T-helper 2 cell treated with Interferon-gamma antibody and Interleukin-4, amounts not matched to agents 5 μg/mL and 100 μg/mL, for 36 hours (primary cell): ENCODE measurements around the gene CDKN2AIP.

Experiments
- DNase-seq: peaks from one replicate; pipeline ENCODE4 v3.0.0; 2021; ENCODE audit warnings: low spot score
- H3K27ac Mint-ChIP-seq: one replicate; pipeline ENCODE4 v1.8.0; 2021; ENCODE audit warnings: mild to moderate bottlenecking, mixed read lengths
- H3K27me3 Mint-ChIP-seq: one replicate; pipeline ENCODE4 v1.8.0; 2021; ENCODE audit warnings: low read depth, mixed read lengths
- H3K36me3 Mint-ChIP-seq: one replicate; pipeline ENCODE4 v1.8.0; 2021; ENCODE audit warnings: low read depth, mixed read lengths
- H3K4me1 Mint-ChIP-seq: one replicate; pipeline ENCODE4 v1.8.0; 2021; ENCODE audit warnings: low read depth, mixed read lengths
- H3K4me3 Mint-ChIP-seq: one replicate; pipeline ENCODE4 v1.8.0; 2022; ENCODE audit warnings: mild to moderate bottlenecking, moderate library complexity, mixed read lengths
- H3K9me3 Mint-ChIP-seq: one replicate; pipeline ENCODE4 v1.8.0; 2021; ENCODE audit warnings: mixed read lengths

The CDKN2AIP gene

DNA sequence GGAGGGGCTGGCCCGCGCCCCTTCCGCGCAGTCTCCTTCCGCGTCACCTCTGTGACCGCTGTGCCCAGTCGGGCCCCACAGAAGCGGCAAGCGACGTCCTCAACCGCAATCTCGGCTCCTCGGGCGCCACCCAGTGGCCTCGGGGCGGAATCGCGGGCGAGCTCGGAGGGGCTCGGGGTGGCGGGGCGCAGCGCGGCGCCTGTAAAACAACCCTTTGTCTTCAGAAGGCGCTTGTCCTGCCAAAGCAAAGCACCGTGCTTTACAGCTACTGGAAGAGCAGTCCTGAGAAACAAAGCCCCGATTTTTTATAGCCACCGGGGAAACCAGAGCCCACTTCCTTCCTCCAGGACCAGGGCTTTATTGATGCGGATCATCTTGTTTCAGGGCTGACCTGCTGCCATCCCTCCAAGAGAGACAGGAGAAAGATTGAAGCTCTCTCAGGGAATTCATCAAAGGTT is 37.3 kb upstream of the CDKN2AIP start:
- peak; percentile 85 for DNase-seq
- peaks cover 8% of the 10 kb centered on the region for H3K4me1 Mint-ChIP-seq
- peak overlapping the region; percentile 71 for H3K4me3 Mint-ChIP-seq
- H3K27ac Mint-ChIP-seq: peak overlapping the region; percentile 87
- peaks cover 6% of the 10 kb centered on the region for H3K27me3 Mint-ChIP-seq
- no peaks in the 10 kb centered on the region for H3K9me3 Mint-ChIP-seq
- H3K36me3 Mint-ChIP-seq: no peaks in the 10 kb centered on the region

DNA sequence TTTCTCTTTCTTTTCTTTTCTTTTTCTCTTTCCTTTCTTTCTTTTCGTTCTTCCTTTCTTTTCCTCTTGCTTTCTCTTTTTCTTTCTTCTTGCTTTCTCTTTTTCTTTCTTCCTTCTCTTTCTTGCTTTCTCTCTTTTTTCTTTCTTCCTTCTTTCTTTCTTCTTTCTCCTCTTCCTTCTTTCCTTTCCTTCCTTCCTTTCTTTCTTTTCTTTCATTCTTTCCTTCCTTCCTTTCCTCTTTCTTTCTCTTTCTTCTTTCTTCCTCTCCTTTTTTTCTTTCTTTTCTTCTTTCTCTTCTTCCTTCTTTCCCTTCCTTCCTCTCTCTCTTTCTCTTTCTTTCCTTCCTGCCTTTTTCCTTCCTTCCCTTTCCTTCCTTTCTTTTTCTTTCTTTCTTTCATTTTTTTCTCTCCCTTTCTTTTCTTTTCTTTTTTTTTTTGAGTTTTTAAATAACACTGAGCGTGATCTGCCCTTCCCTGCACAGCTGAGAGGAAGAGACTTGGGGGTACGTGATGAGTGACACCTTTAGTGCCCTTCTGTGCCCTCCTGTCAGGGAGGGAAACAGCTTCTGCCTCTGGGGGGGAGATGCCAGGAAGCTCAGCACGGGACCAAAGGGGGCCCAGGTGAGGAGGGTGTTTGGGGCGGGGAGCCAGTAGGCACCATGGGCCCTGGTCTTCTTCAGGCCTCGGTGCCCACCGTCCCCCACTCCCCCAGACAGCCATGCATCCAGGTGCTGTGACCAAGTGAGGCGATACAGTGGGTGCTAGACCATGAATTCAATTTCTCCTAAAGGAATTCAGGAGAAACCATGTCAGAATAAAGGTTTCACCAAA is 36.6 kb upstream of the CDKN2AIP start:
- H3K27ac Mint-ChIP-seq: peak overlapping the region; percentile 87
- DNase-seq: no peak
- H3K4me3 Mint-ChIP-seq: peak overlapping the region; percentile 71
- H3K4me1 Mint-ChIP-seq: peaks cover 9% of the 10 kb centered on the region
- no peaks in the 10 kb centered on the region for H3K36me3 Mint-ChIP-seq
- H3K9me3 Mint-ChIP-seq: no peaks in the 10 kb centered on the region
- peaks cover under 1% of the 10 kb centered on the region for H3K27me3 Mint-ChIP-seq

DNA sequence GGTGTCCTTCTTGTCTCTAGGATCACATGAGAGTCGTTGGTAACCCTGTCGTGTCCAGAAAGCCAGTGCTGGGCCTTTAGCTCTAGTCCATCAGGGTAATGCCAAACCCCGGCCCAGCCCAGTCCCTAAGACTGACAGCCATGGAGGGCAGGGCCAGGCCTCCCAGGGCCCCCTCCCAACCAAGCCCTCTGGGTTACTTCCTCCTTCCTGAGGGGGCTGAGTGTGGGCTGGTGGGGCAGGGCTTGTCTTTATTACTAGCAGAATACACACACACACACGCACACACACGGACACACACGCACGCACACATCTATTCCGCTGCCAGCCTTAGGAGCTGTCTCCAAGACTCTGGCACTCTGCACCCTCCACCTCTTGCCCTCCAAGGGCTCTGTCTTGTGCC is 35.6 kb upstream of the CDKN2AIP start:
- H3K4me3 Mint-ChIP-seq: no peak overlapping the region
- H3K9me3 Mint-ChIP-seq: no peaks in the 10 kb centered on the region
- H3K27me3 Mint-ChIP-seq: no peaks in the 10 kb centered on the region
- H3K27ac Mint-ChIP-seq: no peak overlapping the region
- peaks cover 9% of the 10 kb centered on the region for H3K4me1 Mint-ChIP-seq
- H3K36me3 Mint-ChIP-seq: no peaks in the 10 kb centered on the region
- no peak for DNase-seq

DNA sequence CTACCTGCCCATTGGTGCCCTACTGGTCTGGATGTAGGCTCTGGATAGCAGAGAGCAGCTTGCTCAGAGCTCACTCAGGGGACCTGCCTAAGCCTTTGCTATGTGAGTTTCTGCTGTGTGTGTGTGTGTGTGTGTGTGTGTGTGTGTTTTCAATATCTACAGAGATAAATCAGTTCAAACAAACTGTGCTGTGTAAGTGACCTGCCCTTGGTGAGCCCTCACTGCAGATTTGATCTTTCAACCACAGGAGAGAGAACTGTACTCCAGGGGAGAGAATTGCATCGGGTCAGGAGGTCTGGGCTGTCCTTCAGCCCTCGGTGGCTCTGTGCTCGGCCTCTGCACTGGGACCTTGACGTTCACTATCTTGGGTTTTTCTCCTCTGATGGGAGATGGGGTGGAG is 35.0 kb upstream of the CDKN2AIP start:
- Mint-ChIP-seq H3K36me3 (no peaks in the 10 kb centered on the region), H3K9me3 (no peaks in the 10 kb centered on the region)

DNA sequence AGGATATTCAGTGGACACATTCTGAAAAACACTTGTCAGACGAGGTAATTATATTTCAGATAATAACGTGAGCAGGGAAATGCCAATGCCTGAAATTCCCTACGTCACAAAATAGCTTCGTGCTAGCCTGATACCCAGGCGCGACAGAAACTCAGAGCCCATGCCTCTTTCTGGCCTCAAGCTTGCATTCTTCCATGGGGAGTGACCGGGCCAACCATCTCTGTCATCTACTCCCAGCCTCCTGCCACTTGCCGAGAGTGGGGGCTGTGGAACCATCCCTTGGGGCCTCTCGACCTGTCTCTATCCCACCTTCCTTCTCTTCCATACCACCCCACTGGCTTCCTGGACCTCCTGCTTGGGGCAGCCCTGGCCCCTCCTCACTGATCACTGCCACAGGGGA is 34.5 kb upstream of the CDKN2AIP start:
- no peak overlapping the region for H3K4me3 Mint-ChIP-seq
- H3K27ac Mint-ChIP-seq: no peak overlapping the region
- no peak for DNase-seq
- H3K9me3 Mint-ChIP-seq: no peaks in the 10 kb centered on the region
- H3K36me3 Mint-ChIP-seq: no peaks in the 10 kb centered on the region
- peaks cover 9% of the 10 kb centered on the region for H3K4me1 Mint-ChIP-seq
- peaks cover under 1% of the 10 kb centered on the region for H3K27me3 Mint-ChIP-seq

More for the DNA sequence above, 35.0 kb upstream of the CDKN2AIP start:
- Mint-ChIP-seq H3K27me3 (no peaks in the 10 kb centered on the region), H3K27ac (no peak overlapping the region), H3K4me1 (peaks cover 9% of the 10 kb centered on the region), H3K4me3 (no peak overlapping the region)
- DNase-seq: no peak

DNA sequence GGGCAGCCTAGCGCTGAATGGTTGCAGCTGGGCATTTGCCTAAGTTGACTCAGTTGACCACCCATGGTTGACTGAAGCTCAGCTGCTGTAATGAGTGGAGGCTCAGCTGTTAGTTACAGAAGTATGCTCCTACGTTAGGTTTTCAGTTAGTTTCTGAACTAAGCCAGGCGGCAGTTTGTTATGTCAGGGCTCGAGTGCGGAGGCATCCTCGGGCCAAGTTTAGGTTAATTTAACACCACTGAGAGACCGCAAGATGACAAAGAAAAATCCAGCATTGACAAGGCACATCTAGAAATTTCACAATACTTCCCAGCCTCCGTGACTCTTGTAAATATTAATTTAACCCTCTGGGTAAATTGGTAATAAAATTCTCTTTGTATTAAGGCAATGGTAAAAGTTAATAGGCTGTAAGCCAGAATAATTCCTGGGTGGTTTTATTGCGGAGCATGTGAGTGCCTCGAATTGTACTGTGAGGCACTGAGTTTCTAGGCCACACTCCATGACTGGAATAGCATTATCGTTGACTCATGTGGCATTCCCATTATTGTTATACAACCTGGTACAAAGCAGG is 33.1 kb upstream of the CDKN2AIP start:
- Mint-ChIP-seq H3K27me3 (peaks cover 7% of the 10 kb centered on the region), H3K9me3 (no peaks in the 10 kb centered on the region), H3K27ac (no peak overlapping the region), H3K36me3 (no peaks in the 10 kb centered on the region), H3K4me1 (peaks cover 7% of the 10 kb centered on the region), H3K4me3 (no peak overlapping the region)
- no peak for DNase-seq

DNA sequence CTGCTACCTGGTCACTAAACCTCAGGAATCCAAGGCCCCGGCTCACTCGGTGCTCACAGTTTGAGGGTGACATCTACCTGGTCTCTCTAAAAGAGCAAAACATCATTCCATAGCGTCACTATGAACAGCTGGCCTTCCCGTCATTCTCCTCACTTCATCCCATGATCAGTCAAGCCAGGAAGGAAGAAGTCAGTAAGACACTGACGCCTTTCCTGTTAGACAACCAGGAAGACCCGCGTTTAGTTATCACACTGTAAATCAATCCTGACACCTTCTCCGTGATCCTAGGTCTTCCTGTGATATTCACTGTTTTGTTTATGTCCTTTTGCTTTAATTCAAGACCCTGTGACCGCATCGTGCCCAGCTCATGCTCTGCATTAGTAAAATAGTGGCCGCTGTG is 31.6 kb upstream of the CDKN2AIP start:
- H3K9me3 Mint-ChIP-seq: no peaks in the 10 kb centered on the region
- no peak for DNase-seq
- peaks cover 3% of the 10 kb centered on the region for H3K4me1 Mint-ChIP-seq
- H3K36me3 Mint-ChIP-seq: no peaks in the 10 kb centered on the region
- H3K27me3 Mint-ChIP-seq: peaks cover 7% of the 10 kb centered on the region
- no peak overlapping the region for H3K4me3 Mint-ChIP-seq
- H3K27ac Mint-ChIP-seq: no peak overlapping the region

DNA sequence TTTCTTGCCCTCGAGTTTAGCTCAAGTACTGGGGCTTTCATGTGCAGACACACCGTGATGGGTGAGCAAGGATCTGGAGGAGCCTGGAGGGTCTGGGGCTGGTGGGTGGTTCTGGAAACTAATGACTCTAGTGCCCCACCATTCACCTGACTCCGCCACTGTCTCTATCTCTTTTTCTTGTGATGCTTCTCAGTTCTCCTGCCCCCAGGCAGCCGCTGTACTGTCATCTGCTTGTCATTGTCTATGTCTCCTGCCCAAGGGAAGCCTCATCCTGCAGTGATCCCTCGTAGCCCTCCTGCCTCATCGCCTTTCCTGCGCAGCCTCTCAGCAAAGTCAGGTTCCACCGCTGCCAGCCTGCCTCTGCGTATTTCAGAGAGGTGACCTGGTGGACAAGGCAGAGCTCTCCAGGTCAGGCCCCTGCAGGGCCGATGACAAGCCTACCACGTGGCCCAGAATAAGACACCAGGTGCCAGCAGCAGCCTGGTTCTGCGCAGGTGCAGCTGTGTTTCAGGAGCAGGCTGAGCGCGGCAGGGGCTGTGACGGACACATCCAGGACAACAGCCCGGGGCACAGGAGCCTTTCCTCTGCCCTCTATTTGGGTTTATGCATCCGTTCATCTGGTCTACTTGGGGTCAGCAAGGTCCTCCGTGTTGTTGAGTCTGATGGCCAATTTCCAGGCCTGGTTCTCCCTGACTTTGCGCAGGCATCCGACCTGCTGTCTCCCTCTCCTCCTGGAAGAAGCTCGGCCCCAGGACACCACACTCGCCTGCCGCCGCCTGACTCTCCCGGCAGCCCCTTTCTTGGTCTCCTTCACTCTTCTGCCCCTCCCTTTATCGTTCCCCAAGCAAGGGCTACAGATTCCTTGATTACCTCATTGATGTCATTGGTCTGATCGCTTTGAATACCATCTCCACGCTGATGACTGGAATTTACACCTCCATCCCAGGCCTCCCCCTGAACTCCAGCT is 30.9 kb upstream of the CDKN2AIP start:
- H3K36me3 Mint-ChIP-seq: no peaks in the 10 kb centered on the region
- no peak overlapping the region for H3K4me3 Mint-ChIP-seq
- no peak for DNase-seq
- H3K4me1 Mint-ChIP-seq: peaks cover 1% of the 10 kb centered on the region
- no peaks in the 10 kb centered on the region for H3K9me3 Mint-ChIP-seq
- H3K27ac Mint-ChIP-seq: no peak overlapping the region
- peaks cover 7% of the 10 kb centered on the region for H3K27me3 Mint-ChIP-seq

DNA sequence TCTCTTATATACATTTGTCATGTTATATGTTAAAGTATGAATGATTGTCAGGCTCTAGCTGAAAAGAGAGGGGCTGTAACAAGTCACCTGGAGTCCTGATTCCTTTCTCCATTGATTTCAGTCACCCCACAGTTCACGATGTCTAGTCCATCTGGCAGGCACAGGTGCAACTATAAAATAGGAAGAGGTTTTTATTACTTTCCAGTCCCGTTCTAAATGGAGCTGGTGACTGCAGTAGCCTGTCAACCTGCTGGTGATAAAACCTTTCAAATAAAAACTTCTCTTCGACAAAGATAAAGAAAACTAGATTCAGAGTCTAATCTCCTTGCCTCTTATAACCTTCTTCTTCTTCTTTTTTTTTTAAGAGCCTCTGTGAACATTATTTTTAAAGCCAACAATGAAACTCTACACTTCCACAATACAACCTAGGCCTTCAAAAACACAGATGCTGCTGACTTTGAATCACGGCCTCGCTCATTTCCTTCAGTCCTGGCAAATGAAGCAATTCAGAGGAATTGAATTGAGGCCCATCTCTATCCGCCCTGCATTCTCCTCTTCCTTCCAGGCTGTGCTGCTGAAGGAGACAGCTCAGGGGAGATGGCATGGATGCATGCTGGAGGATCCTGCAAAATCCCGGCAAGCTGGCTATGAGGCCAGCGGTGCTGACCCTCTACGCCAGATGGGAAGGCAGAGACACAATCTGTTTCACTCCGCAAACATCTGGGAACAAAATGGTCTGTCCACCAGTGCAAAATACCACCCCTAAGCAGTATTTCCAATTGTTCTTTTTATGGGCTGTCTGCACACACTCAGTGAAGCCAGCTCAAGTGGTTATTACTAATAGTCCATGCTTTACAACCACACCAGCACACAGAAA is 27.3 kb upstream of the CDKN2AIP start:
- no peak for DNase-seq
- H3K4me3 Mint-ChIP-seq: no peak overlapping the region
- peaks cover 1% of the 10 kb centered on the region for H3K4me1 Mint-ChIP-seq
- peaks cover 7% of the 10 kb centered on the region for H3K27me3 Mint-ChIP-seq
- H3K36me3 Mint-ChIP-seq: no peaks in the 10 kb centered on the region
- no peak overlapping the region for H3K27ac Mint-ChIP-seq
- no peaks in the 10 kb centered on the region for H3K9me3 Mint-ChIP-seq

DNA sequence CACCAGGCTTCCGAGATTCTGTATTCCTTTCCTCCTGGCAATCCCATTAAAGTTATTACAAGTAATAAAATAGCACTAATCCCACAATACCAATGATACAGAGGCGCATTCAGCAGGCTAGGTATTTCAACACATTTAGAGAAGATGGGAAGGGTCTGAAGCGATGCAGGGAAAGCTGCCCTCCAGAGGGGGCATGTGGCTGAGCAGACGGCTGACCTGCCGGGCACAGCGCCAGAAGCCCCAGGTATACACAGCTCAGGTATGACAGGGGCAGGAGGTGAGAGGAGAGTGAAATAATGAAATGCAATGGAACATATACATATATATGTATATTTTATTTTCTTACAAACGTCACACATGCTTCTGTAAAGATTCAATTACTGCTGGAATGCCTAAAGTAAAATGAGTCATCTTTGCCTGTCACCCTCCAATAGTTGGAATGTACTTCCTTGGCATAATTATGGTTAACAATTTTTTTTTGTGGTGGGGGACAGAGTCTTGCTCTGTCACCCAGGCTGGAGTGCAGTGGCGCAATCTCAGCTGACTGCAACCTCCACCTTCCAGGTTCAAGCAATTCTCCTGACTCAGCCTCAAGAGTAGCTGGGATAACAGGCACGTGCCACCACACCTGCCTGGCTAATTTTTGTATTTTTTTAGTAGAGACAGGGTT is 21.3 kb upstream of the CDKN2AIP start:
- no peak overlapping the region for H3K27ac Mint-ChIP-seq
- no peak overlapping the region for H3K4me3 Mint-ChIP-seq

DNA sequence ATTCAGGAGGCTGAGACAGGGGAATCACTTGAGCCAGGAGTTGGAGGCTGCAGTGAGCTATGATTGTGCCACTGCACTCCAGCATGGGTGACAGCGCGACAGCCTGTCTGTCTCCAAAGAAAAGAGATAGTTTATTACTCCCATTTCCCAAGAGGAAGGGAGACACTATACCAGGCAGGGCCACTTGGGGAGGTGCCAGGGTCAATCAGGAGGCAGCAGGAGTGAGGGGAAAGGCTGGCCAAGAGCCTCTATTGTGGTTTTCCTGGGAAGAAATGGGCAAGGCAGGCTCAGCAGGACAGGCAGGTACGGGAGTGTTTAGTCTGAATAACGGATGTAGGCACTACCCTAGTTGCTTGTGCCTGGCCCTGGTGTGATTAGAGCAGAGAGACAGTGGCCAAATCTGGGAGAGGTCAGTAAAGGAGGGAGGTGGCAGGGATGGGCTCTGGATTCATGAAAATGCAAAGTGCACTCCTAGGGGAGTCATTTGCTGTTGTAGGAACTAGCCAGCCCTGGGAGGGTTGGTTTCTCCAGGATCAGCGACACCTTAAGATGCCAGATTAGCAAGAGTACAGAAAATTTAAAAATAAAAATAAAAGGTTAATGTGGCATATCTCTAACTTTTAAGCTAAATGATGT is 20.2 kb upstream of the CDKN2AIP start:
- Mint-ChIP-seq H3K4me1 (peaks cover 10% of the 10 kb centered on the region), H3K27ac (no peak overlapping the region), H3K9me3 (no peaks in the 10 kb centered on the region), H3K36me3 (no peaks in the 10 kb centered on the region), H3K4me3 (no peak overlapping the region), H3K27me3 (peaks cover 4% of the 10 kb centered on the region)
- no peak for DNase-seq

More for the DNA sequence above, 21.3 kb upstream of the CDKN2AIP start:
- peaks cover 10% of the 10 kb centered on the region for H3K4me1 Mint-ChIP-seq
- no peaks in the 10 kb centered on the region for H3K9me3 Mint-ChIP-seq
- no peak for DNase-seq
- no peaks in the 10 kb centered on the region for H3K36me3 Mint-ChIP-seq
- H3K27me3 Mint-ChIP-seq: peaks cover 4% of the 10 kb centered on the region

DNA sequence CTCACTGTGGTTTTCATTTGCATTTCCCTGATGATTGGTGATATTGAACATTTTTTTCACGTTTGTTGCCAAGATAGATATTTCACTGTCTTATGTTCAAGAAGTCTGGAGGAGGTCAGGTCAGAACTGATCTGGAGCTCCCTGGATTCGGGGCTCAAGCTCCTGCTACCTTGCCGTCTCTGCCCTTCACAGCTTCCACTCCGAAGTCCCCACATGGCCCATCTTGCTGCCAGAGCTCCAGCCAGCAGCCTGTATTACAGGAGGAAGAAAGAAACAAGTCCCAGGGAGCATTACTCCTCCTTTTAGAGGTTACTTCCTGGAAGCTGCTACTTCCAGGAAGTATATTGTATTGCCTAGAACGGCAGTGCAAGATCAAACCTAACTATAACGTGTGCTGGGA is 17.9 kb upstream of the CDKN2AIP start:
- Mint-ChIP-seq H3K27ac (no peak overlapping the region), H3K9me3 (no peaks in the 10 kb centered on the region), H3K36me3 (no peaks in the 10 kb centered on the region), H3K4me3 (no peak overlapping the region), H3K4me1 (peaks cover 22% of the 10 kb centered on the region), H3K27me3 (peaks cover 4% of the 10 kb centered on the region)
- DNase-seq: no peak
